ENCODE data around the gene RAB10. TPM values are rescaled to one million over a fixed set of nuclear protein-coding genes. Genes with fewer than 3 reads are reported as not detected.
"Not testable (repeated sequence)": the region's sequence is repeated elsewhere in the genome, so short reads cannot be mapped to it uniquely, and the experiment has no call there.

RAB10 gene
- total RNA-seq, 2 donors from 2014 or later = 115 to 121 TPM

- Mint-ChIP-seq H3K4me1 (peaks cover 2% of the 10 kb centered on the region), H3K27me3 (ENCODE audit: insufficient read depth) (no peaks in the 10 kb centered on the region), H3K36me3 (ENCODE audit: low read depth) (no peaks in the 10 kb centered on the region), H3K9me3 (no peaks in the 10 kb centered on the region), H3K27ac (no peak overlapping the region), H3K4me3 (no peak overlapping the region)
- Histone ChIP-seq H3K9ac (ENCODE audit: extremely low read depth, low read length, poor library complexity, severe bottlenecking) (no peak overlapping the region), H3K4me3 (ENCODE audit: low read length) (no peak overlapping the region), H3K27ac (ENCODE audit: low read depth, low read length) (no peak overlapping the region), H3K9me3 (ENCODE audit: control insufficient read depth, low read length) (no peaks in the 10 kb centered on the region), H3K27me3 (ENCODE audit: control insufficient read depth, insufficient read depth, low read length, poor library complexity, severe bottlenecking) (no peaks in the 10 kb centered on the region), H3K4me1 (ENCODE audit: control insufficient read depth, insufficient read depth, low read length) (no peaks in the 10 kb centered on the region), H3K36me3 (ENCODE audit: control insufficient read depth, insufficient read depth, low read length) (no peaks in the 10 kb centered on the region)
- DNase-seq = no peak
- TF ChIP-seq, protein P1, sequence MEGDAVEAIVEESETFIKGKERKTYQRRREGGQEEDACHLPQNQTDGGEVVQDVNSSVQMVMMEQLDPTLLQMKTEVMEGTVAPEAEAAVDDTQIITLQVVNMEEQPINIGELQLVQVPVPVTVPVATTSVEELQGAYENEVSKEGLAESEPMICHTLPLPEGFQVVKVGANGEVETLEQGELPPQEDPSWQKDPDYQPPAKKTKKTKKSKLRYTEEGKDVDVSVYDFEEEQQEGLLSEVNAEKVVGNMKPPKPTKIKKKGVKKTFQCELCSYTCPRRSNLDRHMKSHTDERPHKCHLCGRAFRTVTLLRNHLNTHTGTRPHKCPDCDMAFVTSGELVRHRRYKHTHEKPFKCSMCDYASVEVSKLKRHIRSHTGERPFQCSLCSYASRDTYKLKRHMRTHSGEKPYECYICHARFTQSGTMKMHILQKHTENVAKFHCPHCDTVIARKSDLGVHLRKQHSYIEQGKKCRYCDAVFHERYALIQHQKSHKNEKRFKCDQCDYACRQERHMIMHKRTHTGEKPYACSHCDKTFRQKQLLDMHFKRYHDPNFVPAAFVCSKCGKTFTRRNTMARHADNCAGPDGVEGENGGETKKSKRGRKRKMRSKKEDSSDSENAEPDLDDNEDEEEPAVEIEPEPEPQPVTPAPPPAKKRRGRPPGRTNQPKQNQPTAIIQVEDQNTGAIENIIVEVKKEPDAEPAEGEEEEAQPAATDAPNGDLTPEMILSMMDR (conservative IDR thresholded peaks at IDR 0.05) = no peak
- WGBS, 2 experiments (ENCODE audit: insufficient coverage in 1 of 2, insufficient read length in 1 of 2) = 100% methylated on average over 2 of the region's 2 CpGs; no CpG with 5 or more reads in 1 of the 2 experiments
Measured at GRCh38 chr2:26024260-26024659, 9.6 kb upstream of the RAB10 start.

- H3K27me3 Mint-ChIP-seq (ENCODE audit: insufficient read depth) = no peaks in the 10 kb centered on the region
Measured at GRCh38 chr2:26025509-26025908, 8.4 kb upstream of the RAB10 start.

GRCh38 chr2:26028083-26028482 lies 5.8 kb upstream of the RAB10 start:
- not testable (repeated sequence) for H3K4me1 Mint-ChIP-seq; H3K36me3 Mint-ChIP-seq (ENCODE audit: low read depth); H3K36me3 ChIP-seq (ENCODE audit: control insufficient read depth, insufficient read depth, low read length); H3K4me3 Mint-ChIP-seq; H3K27me3 ChIP-seq (ENCODE audit: control insufficient read depth, insufficient read depth, low read length, poor library complexity, severe bottlenecking); H3K9ac ChIP-seq (ENCODE audit: extremely low read depth, low read length, poor library complexity, severe bottlenecking); H3K27ac Mint-ChIP-seq; H3K9me3 ChIP-seq (ENCODE audit: control insufficient read depth, low read length); H3K4me1 ChIP-seq (ENCODE audit: control insufficient read depth, insufficient read depth, low read length); H3K27me3 Mint-ChIP-seq (ENCODE audit: insufficient read depth); H3K4me3 ChIP-seq (ENCODE audit: low read length); H3K9me3 Mint-ChIP-seq; H3K27ac ChIP-seq (ENCODE audit: low read depth, low read length); DNase-seq
- 93 to 98% methylated on average over 6 to 15 of the region's 16 CpGs for WGBS, 2 experiments (ENCODE audit: insufficient coverage in 1 of 2, insufficient read length in 1 of 2)

More at GRCh38 chr2:26025509-26025908, 8.4 kb upstream of the RAB10 start:
- Histone ChIP-seq H3K9me3 (ENCODE audit: control insufficient read depth, low read length) (no peaks in the 10 kb centered on the region), H3K36me3 (ENCODE audit: control insufficient read depth, insufficient read depth, low read length) (no peaks in the 10 kb centered on the region), H3K27me3 (ENCODE audit: control insufficient read depth, insufficient read depth, low read length, poor library complexity, severe bottlenecking) (no peaks in the 10 kb centered on the region), H3K9ac (ENCODE audit: extremely low read depth, low read length, poor library complexity, severe bottlenecking) (no peak overlapping the region), H3K4me1 (ENCODE audit: control insufficient read depth, insufficient read depth, low read length) (no peaks in the 10 kb centered on the region), H3K4me3 (ENCODE audit: low read length) (no peak overlapping the region), H3K27ac (ENCODE audit: low read depth, low read length) (no peak overlapping the region)
- TF ChIP-seq, protein P1 (conservative IDR thresholded peaks at IDR 0.05) = no peak
- H3K4me3 Mint-ChIP-seq = no peak overlapping the region
- H3K27ac Mint-ChIP-seq = no peak overlapping the region
- H3K36me3 Mint-ChIP-seq (ENCODE audit: low read depth) = no peaks in the 10 kb centered on the region
- DNase-seq = no peak
- peaks cover 2% of the 10 kb centered on the region for H3K4me1 Mint-ChIP-seq
- no peaks in the 10 kb centered on the region for H3K9me3 Mint-ChIP-seq

DNA sequence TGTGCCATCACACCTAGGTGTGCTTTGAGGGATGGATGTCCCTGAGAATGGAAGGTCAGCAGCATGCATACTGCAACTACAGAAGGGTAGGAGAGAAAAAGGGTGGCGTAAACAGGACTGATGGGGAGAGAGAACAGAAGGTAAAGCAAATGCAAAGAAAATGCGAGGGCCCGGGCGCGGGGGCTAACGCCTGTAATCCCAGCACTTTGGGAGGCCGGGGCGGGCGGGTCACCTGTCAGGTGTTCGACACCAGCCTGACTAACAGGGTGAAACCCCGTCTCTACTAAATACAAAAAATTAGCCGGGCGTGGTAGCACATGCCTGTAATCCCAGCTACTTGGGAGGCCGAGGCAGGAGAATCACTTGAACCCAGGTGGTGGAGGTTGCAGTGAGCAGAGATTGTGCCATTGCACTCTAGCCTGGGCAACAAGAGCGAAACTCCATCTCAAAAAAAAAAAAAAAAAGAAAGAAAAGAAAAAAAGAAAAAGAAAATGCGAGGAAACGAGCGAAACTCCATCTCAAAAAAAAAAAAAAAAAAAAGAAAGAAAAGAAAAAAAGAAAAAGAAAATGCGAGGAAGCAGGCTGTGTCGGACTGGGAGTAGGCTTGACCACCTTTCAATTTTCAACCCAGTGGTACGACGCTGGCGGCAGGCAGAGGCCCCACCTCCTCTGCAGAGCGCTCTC lies 1.2 kb upstream of the RAB10 start:
- WGBS, 2 experiments (ENCODE audit: insufficient coverage in 1 of 2, insufficient read length in 1 of 2) = 47 to 56% methylated on average over 16 to 23 of the region's 24 CpGs

More for the DNA sequence above, 1.2 kb upstream of the RAB10 start:
- not testable (repeated sequence) for H3K9me3 ChIP-seq (ENCODE audit: control insufficient read depth, low read length); DNase-seq; H3K27me3 Mint-ChIP-seq (ENCODE audit: insufficient read depth); H3K4me1 ChIP-seq (ENCODE audit: control insufficient read depth, insufficient read depth, low read length); H3K4me1 Mint-ChIP-seq; H3K9me3 Mint-ChIP-seq; H3K27me3 ChIP-seq (ENCODE audit: control insufficient read depth, insufficient read depth, low read length, poor library complexity, severe bottlenecking)
- Histone ChIP-seq H3K36me3 (ENCODE audit: control insufficient read depth, insufficient read depth, low read length) (peaks cover 13% of the 10 kb centered on the region), H3K27ac (ENCODE audit: low read depth, low read length) (peak overlapping the region; percentile 85), H3K9ac (ENCODE audit: extremely low read depth, low read length, poor library complexity, severe bottlenecking) (peak overlapping the region; percentile 85), H3K4me3 (ENCODE audit: low read length) (peak overlapping the region; percentile 96)
- peaks cover 13% of the 10 kb centered on the region for H3K36me3 Mint-ChIP-seq (ENCODE audit: low read depth)
- H3K4me3 Mint-ChIP-seq = peak overlapping the region; percentile 95
- peak overlapping the region; percentile 99 for H3K27ac Mint-ChIP-seq
